Bronchial epithelial cell (primary cell): ENCODE measurements around the gene GPRC5C. TPM values are rescaled to one million over a fixed set of nuclear protein-coding genes. Genes with fewer than 3 reads are reported as not detected.
A peak's percentile ranks its signal among the peaks of the same experiment; 100 is the strongest.

Source experiments
- DNase-seq: peaks from one replicate; pipeline ENCODE4 v3.0.0-alpha.2; 2010; ENCODE audit warnings: low read depth
- FAIRE-seq: peaks from 2 replicates; lab custom pipeline; 2011; peaks lifted over from hg19 to GRCh38; lab: Jason Lieb, UNC
- H3K27me3 ChIP-seq: 2 replicates; pipeline ENCODE4 v1.5.1; 2011; ENCODE audit warnings: low read length; ENCODE audit not compliant: control insufficient read depth, insufficient read depth
- H3K36me3 ChIP-seq: 2 replicates; pipeline ENCODE4 v1.5.1; 2011; ENCODE audit warnings: low read length; ENCODE audit not compliant: control insufficient read depth, insufficient read depth
- H3K4me3 ChIP-seq: 2 replicates; pipeline ENCODE4 v1.5.1; 2011; ENCODE audit warnings: mild to moderate bottlenecking, low read depth, low read length, control low read depth
- CTCF ChIP-seq: IDR thresholded peaks from 2 replicates; pipeline ENCODE4 v1.5.1; 2011; ENCODE audit warnings: mild to moderate bottlenecking, moderate library complexity, low read length, control low read depth, inconsistent platforms; ENCODE audit not compliant: insufficient read depth, severe bottlenecking
- total RNA-seq: library from RNA; depleted of rRNA; stranded (reverse); fragments of >200 nt; gene quantifications from 2 replicates; pipeline ENCODE4 v1.2.1, GENCODE V29; 2014

Gene GPRC5C
- total RNA-seq, 1 donor from 2014 or later: 15.5 TPM

DNA sequence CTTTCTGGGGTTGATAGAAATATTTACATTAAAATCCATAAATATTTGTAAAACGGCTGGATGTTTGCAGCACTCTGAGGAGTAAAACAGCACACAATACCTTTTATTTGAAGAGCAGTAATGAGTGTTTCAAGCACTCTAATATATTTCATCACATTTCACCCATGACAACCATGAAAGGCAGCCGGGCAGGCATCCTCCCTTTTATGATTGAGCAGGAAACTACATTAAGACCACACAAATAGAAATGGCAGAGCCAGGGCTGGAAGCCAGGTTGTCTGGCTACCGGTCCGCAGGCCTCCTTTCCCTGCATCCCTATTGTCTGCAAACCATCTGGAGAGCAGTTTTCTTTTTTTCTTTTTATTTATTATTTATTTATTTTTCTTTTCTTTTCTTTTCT lies 23.1 kb upstream of the GPRC5C start:
- peak; percentile 32 for DNase-seq
- H3K27me3 ChIP-seq: peaks cover 2% of the 10 kb centered on the region
- no peak for FAIRE-seq
- no peak overlapping the region for H3K4me3 ChIP-seq
- no peaks in the 10 kb centered on the region for H3K36me3 ChIP-seq
- no peak for TF ChIP-seq CTCF

GRCh38 chr17:74410001-74410443 lies 21.9 kb upstream of the GPRC5C start:
- Histone ChIP-seq H3K27me3 (no peaks in the 10 kb centered on the region), H3K36me3 (no peaks in the 10 kb centered on the region), H3K4me3 (no peak overlapping the region)
- FAIRE-seq (no peak), DNase-seq (no peak)
- no peak for TF ChIP-seq CTCF

- FAIRE-seq (no peak), DNase-seq (no peak)
- no peak overlapping the region for H3K4me3 ChIP-seq
- TF ChIP-seq CTCF: no peak
- H3K36me3 ChIP-seq: no peaks in the 10 kb centered on the region
- no peaks in the 10 kb centered on the region for H3K27me3 ChIP-seq
These were observed 19.3 kb upstream of the GPRC5C start for GRCh38 chr17:74412581-74412980.

DNA sequence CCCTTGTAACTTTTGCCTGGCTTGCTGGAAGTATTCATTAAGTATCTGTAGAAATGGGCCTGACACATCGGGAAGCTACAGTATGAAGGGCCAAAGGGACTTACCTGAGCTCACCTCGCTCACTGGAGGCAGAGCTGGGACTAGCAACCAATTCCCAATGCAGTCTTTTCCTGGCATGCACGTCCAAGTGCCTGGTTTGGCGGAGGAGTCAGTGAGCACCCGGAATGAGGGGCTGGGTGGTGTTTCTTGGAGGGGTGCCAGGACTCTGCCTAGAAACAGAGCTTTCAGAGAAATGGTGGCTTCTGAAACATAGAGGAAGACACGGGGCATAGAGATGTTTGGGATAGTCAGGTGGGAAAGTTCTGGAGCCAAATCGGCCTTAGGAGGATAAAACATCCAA lies 18.4 kb upstream of the GPRC5C start:
- no peak for TF ChIP-seq CTCF
- DNase-seq: no peak
- FAIRE-seq: no peak
- Histone ChIP-seq H3K27me3 (no peaks in the 10 kb centered on the region), H3K4me3 (no peak overlapping the region), H3K36me3 (no peaks in the 10 kb centered on the region)

GRCh38 chr17:74414510-74414909 lies 17.4 kb upstream of the GPRC5C start:
- no peak for DNase-seq
- no peak for FAIRE-seq
- no peak for TF ChIP-seq CTCF
- no peak overlapping the region for H3K4me3 ChIP-seq
- H3K36me3 ChIP-seq: no peaks in the 10 kb centered on the region
- no peaks in the 10 kb centered on the region for H3K27me3 ChIP-seq
